ENCODE measurements around the gene C2orf49.

The C2orf49 gene

DNA sequence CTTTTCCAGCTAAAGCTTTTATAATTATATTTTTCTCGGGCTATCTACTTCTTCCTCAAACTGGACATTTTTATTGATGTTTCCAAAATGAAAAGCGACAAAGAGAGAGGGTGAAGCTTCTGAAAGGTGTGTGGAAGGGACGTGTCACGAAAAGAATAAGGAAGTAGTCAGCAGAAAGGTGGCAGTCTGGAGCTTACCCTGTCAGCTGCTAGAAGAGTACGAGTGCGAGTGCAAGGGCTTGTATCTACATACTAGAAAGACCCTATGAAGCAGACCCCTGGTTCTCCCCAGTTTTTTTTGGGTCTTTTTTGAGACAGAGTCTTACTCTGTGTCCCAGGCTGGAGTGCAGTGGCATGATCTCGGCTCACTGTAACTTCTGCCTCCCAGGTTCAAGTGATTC is 46.9 kb downstream of the C2orf49 start:
- Histone ChIP-seq H3K4me3 (ENCODE audit: low read length) (no peak overlapping the region), H4K20me1 (ENCODE audit: insufficient read depth, low read length) (no peaks in the 10 kb centered on the region), H3K9me3 (ENCODE audit: insufficient read depth, low read length) (no peaks in the 10 kb centered on the region), H3K79me2 (ENCODE audit: low read length) (no peaks in the 10 kb centered on the region), H3K9ac (ENCODE audit: low read length) (no peak overlapping the region), H3K36me3 (replicated peaks; ENCODE audit: low read depth, low read length) (no peaks in the 10 kb centered on the region), H3K27ac (ENCODE audit: low read length) (no peak overlapping the region), H3K27me3 (ENCODE audit: low read depth, low read length) (no peaks in the 10 kb centered on the region), H3K4me2 (ENCODE audit: low read length) (no peak overlapping the region), H3K4me1 (ENCODE audit: low read length) (peaks cover 8% of the 10 kb centered on the region), H2AFZ (ENCODE audit: low read depth, low read length) (no peak overlapping the region)
- no peak for TF ChIP-seq EZH2phosphoT487 (IDR thresholded peaks at IDR 0.05; ENCODE audit: low read depth)
- TF ChIP-seq, protein P1, sequence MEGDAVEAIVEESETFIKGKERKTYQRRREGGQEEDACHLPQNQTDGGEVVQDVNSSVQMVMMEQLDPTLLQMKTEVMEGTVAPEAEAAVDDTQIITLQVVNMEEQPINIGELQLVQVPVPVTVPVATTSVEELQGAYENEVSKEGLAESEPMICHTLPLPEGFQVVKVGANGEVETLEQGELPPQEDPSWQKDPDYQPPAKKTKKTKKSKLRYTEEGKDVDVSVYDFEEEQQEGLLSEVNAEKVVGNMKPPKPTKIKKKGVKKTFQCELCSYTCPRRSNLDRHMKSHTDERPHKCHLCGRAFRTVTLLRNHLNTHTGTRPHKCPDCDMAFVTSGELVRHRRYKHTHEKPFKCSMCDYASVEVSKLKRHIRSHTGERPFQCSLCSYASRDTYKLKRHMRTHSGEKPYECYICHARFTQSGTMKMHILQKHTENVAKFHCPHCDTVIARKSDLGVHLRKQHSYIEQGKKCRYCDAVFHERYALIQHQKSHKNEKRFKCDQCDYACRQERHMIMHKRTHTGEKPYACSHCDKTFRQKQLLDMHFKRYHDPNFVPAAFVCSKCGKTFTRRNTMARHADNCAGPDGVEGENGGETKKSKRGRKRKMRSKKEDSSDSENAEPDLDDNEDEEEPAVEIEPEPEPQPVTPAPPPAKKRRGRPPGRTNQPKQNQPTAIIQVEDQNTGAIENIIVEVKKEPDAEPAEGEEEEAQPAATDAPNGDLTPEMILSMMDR (IDR thresholded peaks at IDR 0.05; ENCODE audit: low read depth, low read length), result peak; percentile 6; the same call in 1 of the 2 replicates

- H3K4me2 ChIP-seq (ENCODE audit: low read length), result no peak overlapping the region
- no peak overlapping the region for H3K27ac ChIP-seq (ENCODE audit: low read length)
- H3K36me3 ChIP-seq (replicated peaks; ENCODE audit: low read depth, low read length), result no peaks in the 10 kb centered on the region
- TF ChIP-seq, protein P1 (IDR thresholded peaks at IDR 0.05; ENCODE audit: low read depth, low read length), result no peak
- no peak for TF ChIP-seq EZH2phosphoT487 (IDR thresholded peaks at IDR 0.05; ENCODE audit: low read depth)
- no peaks in the 10 kb centered on the region for H3K27me3 ChIP-seq (ENCODE audit: low read depth, low read length)
- H3K9me3 ChIP-seq (ENCODE audit: insufficient read depth, low read length), result no peaks in the 10 kb centered on the region
- H4K20me1 ChIP-seq (ENCODE audit: insufficient read depth, low read length), result no peaks in the 10 kb centered on the region
- H3K9ac ChIP-seq (ENCODE audit: low read length), result no peak overlapping the region
- H2AFZ ChIP-seq (ENCODE audit: low read depth, low read length), result no peak overlapping the region
- no peaks in the 10 kb centered on the region for H3K79me2 ChIP-seq (ENCODE audit: low read length)
- peaks cover 4% of the 10 kb centered on the region for H3K4me1 ChIP-seq (ENCODE audit: low read length)
- H3K4me3 ChIP-seq (ENCODE audit: low read length), result no peak overlapping the region
These were observed 47.5 kb downstream of the C2orf49 start for GRCh38 chr2:105384861-105385260.

GRCh38 chr2:105385731-105386540 is 48.6 kb downstream of the C2orf49 start:
- Histone ChIP-seq H3K4me2 (ENCODE audit: low read length) (no peak overlapping the region), H3K27me3 (ENCODE audit: low read depth, low read length) (no peaks in the 10 kb centered on the region), H3K4me1 (ENCODE audit: low read length) (no peaks in the 10 kb centered on the region), H3K4me3 (ENCODE audit: low read length) (no peak overlapping the region), H3K36me3 (replicated peaks; ENCODE audit: low read depth, low read length) (no peaks in the 10 kb centered on the region), H2AFZ (ENCODE audit: low read depth, low read length) (no peak overlapping the region), H3K9me3 (ENCODE audit: insufficient read depth, low read length) (no peaks in the 10 kb centered on the region), H3K9ac (ENCODE audit: low read length) (no peak overlapping the region), H4K20me1 (ENCODE audit: insufficient read depth, low read length) (no peaks in the 10 kb centered on the region), H3K79me2 (ENCODE audit: low read length) (no peaks in the 10 kb centered on the region), H3K27ac (ENCODE audit: low read length) (no peak overlapping the region)
- no peak for TF ChIP-seq EZH2phosphoT487 (IDR thresholded peaks at IDR 0.05; ENCODE audit: low read depth)
- TF ChIP-seq, protein P1 (IDR thresholded peaks at IDR 0.05; ENCODE audit: low read depth, low read length), result no peak

- Histone ChIP-seq H3K4me2 (ENCODE audit: low read length) (no peak overlapping the region), H3K9me3 (ENCODE audit: insufficient read depth, low read length) (no peaks in the 10 kb centered on the region), H3K27ac (ENCODE audit: low read length) (no peak overlapping the region), H2AFZ (ENCODE audit: low read depth, low read length) (no peak overlapping the region), H3K27me3 (ENCODE audit: low read depth, low read length) (no peaks in the 10 kb centered on the region), H4K20me1 (ENCODE audit: insufficient read depth, low read length) (no peaks in the 10 kb centered on the region), H3K4me1 (ENCODE audit: low read length) (no peaks in the 10 kb centered on the region), H3K36me3 (replicated peaks; ENCODE audit: low read depth, low read length) (no peaks in the 10 kb centered on the region), H3K4me3 (ENCODE audit: low read length) (no peak overlapping the region), H3K79me2 (ENCODE audit: low read length) (no peaks in the 10 kb centered on the region), H3K9ac (ENCODE audit: low read length) (no peak overlapping the region)
- TF ChIP-seq, protein P1 (IDR thresholded peaks at IDR 0.05; ENCODE audit: low read depth, low read length), result no peak
- no peak for TF ChIP-seq EZH2phosphoT487 (IDR thresholded peaks at IDR 0.05; ENCODE audit: low read depth)
These were observed 49.9 kb downstream of the C2orf49 start for GRCh38 chr2:105387225-105387624.
